ACC112 (cell line): ENCODE data around the gene KY.

Experiments used
- H2AFZ ChIP-seq: fragments of 200-600 bp; sonication (generic); one replicate; pipeline ENCODE4 v1.6.0; 2017; ENCODE audit warnings: antibody characterized with exemption, low read length; ENCODE audit not compliant: unreplicated experiment
- H3K27ac ChIP-seq: fragments of 200-600 bp; sonication (generic); 2 replicates; pipeline ENCODE4 v1.5.1; 2014; ENCODE audit warnings: low read depth, mild to moderate bottlenecking, antibody characterized with exemption, low read length, moderate library complexity
- H3K27me3 ChIP-seq: fragments of 200-600 bp; sonication (generic); 2 replicates; pipeline ENCODE4 v1.6.1; 2014; ENCODE audit warnings: mild to moderate bottlenecking, antibody characterized with exemption, low read length, moderate library complexity, mixed read lengths; ENCODE audit not compliant: insufficient read depth
- H3K36me3 ChIP-seq: fragments of 200-600 bp; sonication (generic); 2 replicates; pipeline ENCODE4 v1.6.1; 2016; ENCODE audit warnings: mild to moderate bottlenecking, antibody characterized with exemption, low read length, moderate library complexity, mixed read lengths; ENCODE audit not compliant: insufficient read depth
- H3K4me1 ChIP-seq: fragments of 200-600 bp; sonication (generic); one replicate; pipeline ENCODE4 v1.6.1; 2016; ENCODE audit warnings: low read length, mixed read lengths; ENCODE audit not compliant: insufficient read depth, unreplicated experiment, control insufficient read depth
- H3K4me3 ChIP-seq: fragments of 200-600 bp; sonication (generic); 2 replicates; pipeline ENCODE4 v1.5.1; 2014; ENCODE audit warnings: mild to moderate bottlenecking, low read depth, low read length
- H3K79me2 ChIP-seq: fragments of 200-600 bp; sonication (generic); one replicate; pipeline ENCODE4 v1.6.0; 2016; ENCODE audit warnings: low read length; ENCODE audit not compliant: control insufficient read depth, unreplicated experiment, insufficient read depth

KY gene

GRCh38 chr3:134650431-134651346, at the start of gene KY:
Gene KY, minus strand, starts transcription at chr3:134651022. Its CDS starts 62 bp downstream, at chr3:134650960.
- Histone ChIP-seq H3K27me3 (no peaks in the 10 kb centered on the region), H3K4me3 (peak within 1 kb of the TSS; percentile 80), H2AFZ (peak within 1 kb of the TSS; percentile 67), H3K4me1 (peaks cover 22% of the 10 kb centered on the region), H3K36me3 (no peaks in the 10 kb centered on the region), H3K79me2 (no peaks in the 10 kb centered on the region), H3K27ac (peak within 1 kb of the TSS; percentile 94)

GRCh38 chr3:134699721-134700120, 48.9 kb upstream of the KY start:
- Histone ChIP-seq H3K4me1 (no peaks in the 10 kb centered on the region), H2AFZ (no peak overlapping the region), H3K36me3 (no peaks in the 10 kb centered on the region)

GRCh38 chr3:134699141-134699711, 48.4 kb upstream of the KY start:
- Histone ChIP-seq H3K27ac (no peak overlapping the region), H2AFZ (no peak overlapping the region), H3K4me1 (no peaks in the 10 kb centered on the region), H3K27me3 (no peaks in the 10 kb centered on the region), H3K4me3 (no peak overlapping the region), H3K79me2 (no peaks in the 10 kb centered on the region), H3K36me3 (no peaks in the 10 kb centered on the region)

More at GRCh38 chr3:134699721-134700120, 48.9 kb upstream of the KY start:
- H3K79me2 ChIP-seq = no peaks in the 10 kb centered on the region
- no peaks in the 10 kb centered on the region for H3K27me3 ChIP-seq
- H3K4me3 ChIP-seq = no peak overlapping the region
- H3K27ac ChIP-seq = no peak overlapping the region

- Histone ChIP-seq H3K4me1 (peaks cover 5% of the 10 kb centered on the region), H3K36me3 (no peaks in the 10 kb centered on the region), H3K27ac (no peak overlapping the region), H3K4me3 (no peak overlapping the region), H3K27me3 (no peaks in the 10 kb centered on the region), H2AFZ (no peak overlapping the region), H3K79me2 (no peaks in the 10 kb centered on the region)
Measured at GRCh38 chr3:134697830-134698689, 47.2 kb upstream of the KY start.

GRCh38 chr3:134696155-134696554, 45.3 kb upstream of the KY start:
- H3K36me3 ChIP-seq = no peaks in the 10 kb centered on the region
- no peaks in the 10 kb centered on the region for H3K27me3 ChIP-seq
- H3K4me1 ChIP-seq = peaks cover 8% of the 10 kb centered on the region
- H3K27ac ChIP-seq = no peak overlapping the region
- no peak overlapping the region for H2AFZ ChIP-seq
- no peak overlapping the region for H3K4me3 ChIP-seq
- no peaks in the 10 kb centered on the region for H3K79me2 ChIP-seq

GRCh38 chr3:134694946-134695543, 44.2 kb upstream of the KY start:
- Histone ChIP-seq H3K36me3 (no peaks in the 10 kb centered on the region), H3K4me3 (no peak overlapping the region), H2AFZ (no peak overlapping the region), H3K27ac (no peak overlapping the region), H3K79me2 (no peaks in the 10 kb centered on the region), H3K27me3 (no peaks in the 10 kb centered on the region), H3K4me1 (peaks cover 11% of the 10 kb centered on the region)

- H2AFZ ChIP-seq = no peak overlapping the region
- H3K4me1 ChIP-seq = peaks cover 11% of the 10 kb centered on the region
- H3K36me3 ChIP-seq = no peaks in the 10 kb centered on the region
- H3K27me3 ChIP-seq = no peaks in the 10 kb centered on the region
- no peak overlapping the region for H3K27ac ChIP-seq
- H3K4me3 ChIP-seq = no peak overlapping the region
- H3K79me2 ChIP-seq = no peaks in the 10 kb centered on the region
Measured at GRCh38 chr3:134694466-134694865, 43.6 kb upstream of the KY start.

- Histone ChIP-seq H3K36me3 (no peaks in the 10 kb centered on the region), H3K4me1 (peaks cover 11% of the 10 kb centered on the region), H3K4me3 (no peak overlapping the region), H3K27me3 (no peaks in the 10 kb centered on the region), H2AFZ (no peak overlapping the region), H3K27ac (no peak overlapping the region), H3K79me2 (no peaks in the 10 kb centered on the region)
Measured at GRCh38 chr3:134693804-134694203, 43.0 kb upstream of the KY start.

GRCh38 chr3:134693226-134693625, 42.4 kb upstream of the KY start:
- Histone ChIP-seq H3K4me3 (no peak overlapping the region), H3K27me3 (no peaks in the 10 kb centered on the region), H2AFZ (no peak overlapping the region), H3K36me3 (no peaks in the 10 kb centered on the region), H3K4me1 (peaks cover 11% of the 10 kb centered on the region), H3K27ac (no peak overlapping the region), H3K79me2 (no peaks in the 10 kb centered on the region)

GRCh38 chr3:134690226-134690625, 39.4 kb upstream of the KY start:
- no peak overlapping the region for H3K27ac ChIP-seq
- H3K27me3 ChIP-seq = no peaks in the 10 kb centered on the region
- no peak overlapping the region for H2AFZ ChIP-seq
- H3K36me3 ChIP-seq = no peaks in the 10 kb centered on the region
- H3K79me2 ChIP-seq = no peaks in the 10 kb centered on the region
- peaks cover 28% of the 10 kb centered on the region for H3K4me1 ChIP-seq
- H3K4me3 ChIP-seq = no peak overlapping the region
